ENCODE measurements around the gene PVALEF. TPM values are rescaled to one million over a fixed set of nuclear protein-coding genes. Genes with fewer than 3 reads are reported as not detected.

The PVALEF gene
- polyA plus RNA-seq, 1 of the 3 experiments (the other 2 are of a cell fraction) = not detected

DNA sequence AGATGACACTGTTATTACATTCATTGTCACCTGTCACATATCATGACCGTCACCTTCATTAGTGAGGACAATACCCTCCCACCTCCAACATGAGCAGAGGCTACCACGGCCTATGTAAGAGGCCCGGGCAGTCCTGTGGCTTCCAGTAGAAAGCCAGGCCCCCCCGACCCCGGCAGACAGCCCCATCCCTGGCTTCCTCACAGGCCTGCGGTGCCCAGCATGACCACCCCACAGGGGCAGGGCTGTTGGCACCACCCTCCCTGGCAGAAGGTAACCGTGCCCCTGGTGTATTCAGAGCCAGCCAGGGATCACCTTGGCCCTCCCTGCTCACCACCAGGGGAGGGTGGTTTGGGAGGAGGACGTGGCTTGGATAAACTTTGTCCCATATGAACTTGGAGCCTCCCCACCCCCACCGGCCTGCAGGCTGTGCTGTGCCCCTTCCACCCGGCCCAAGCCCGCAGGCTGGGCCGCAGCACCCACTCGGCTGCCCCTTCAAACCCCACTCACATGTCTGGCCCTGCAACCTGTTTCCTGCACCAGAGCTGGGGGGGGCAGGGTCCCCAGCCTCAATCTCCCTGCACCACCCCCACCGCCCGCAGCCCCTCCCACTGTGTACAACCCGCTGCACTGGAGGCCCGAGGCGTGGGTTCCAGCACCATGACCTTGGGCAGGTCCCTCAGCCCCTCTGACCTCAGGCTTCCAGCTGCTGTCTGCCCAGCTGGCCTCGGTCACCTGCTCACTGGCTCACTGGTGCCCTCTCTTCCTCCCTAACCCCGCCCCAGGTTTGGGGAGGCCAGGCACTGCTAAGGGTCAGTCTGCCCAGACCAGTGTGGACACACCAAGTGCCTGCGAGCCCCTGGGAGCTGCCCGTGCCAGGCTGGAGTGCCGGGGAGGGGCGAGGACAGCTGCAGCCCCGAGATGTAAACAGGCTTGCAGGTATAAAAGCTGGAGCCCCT lies 13.1 kb downstream of the PVALEF start:
- Histone ChIP-seq H3K27ac (ENCODE audit: low read depth in 2 of 2, low read length in 1 of 2) (no peak overlapping the region), H3K4me1 (ENCODE audit: control insufficient read depth in 1 of 2, insufficient read depth in 2 of 2, low read depth in 1 of 2, low read length in 1 of 2) (peaks cover 0 to 6% of the 10 kb centered on the region in 2 experiments; a peak in 1 of 4 replicates), H4K20me1 (ENCODE audit: insufficient read depth) (no peaks in the 10 kb centered on the region), H3K9me3 (0 out of 2 replicates have a peak, but pooled peaks cover 7% of the 10 kb centered on the region), H2AFZ (ENCODE audit: low read depth) (no peak overlapping the region), H3K4me3 (ENCODE audit: low read depth in 2 of 2, low read length in 1 of 2) (no peak overlapping the region), H3K36me3 (replicated peaks in 1 of 2; ENCODE audit: control insufficient read depth in 1 of 2, insufficient read depth in 2 of 2, low read length in 1 of 2) (no peaks in the 10 kb centered on the region), H3K9me2 (no peaks in the 10 kb centered on the region), H3K9ac (no peak overlapping the region), H3K4me2 (no peak overlapping the region), H3K79me2 (ENCODE audit: insufficient read depth) (no peaks in the 10 kb centered on the region), H3K27me3 (ENCODE audit: insufficient read depth) (no peaks in the 10 kb centered on the region), H3F3A (replicated peaks; ENCODE audit: insufficient read depth) (peaks cover 3% of the 10 kb centered on the region)
- 79% methylated on average over 23 of the region's 25 CpGs for WGBS (ENCODE audit: low lambda C conversion rate)
- TF ChIP-seq, protein P1, sequence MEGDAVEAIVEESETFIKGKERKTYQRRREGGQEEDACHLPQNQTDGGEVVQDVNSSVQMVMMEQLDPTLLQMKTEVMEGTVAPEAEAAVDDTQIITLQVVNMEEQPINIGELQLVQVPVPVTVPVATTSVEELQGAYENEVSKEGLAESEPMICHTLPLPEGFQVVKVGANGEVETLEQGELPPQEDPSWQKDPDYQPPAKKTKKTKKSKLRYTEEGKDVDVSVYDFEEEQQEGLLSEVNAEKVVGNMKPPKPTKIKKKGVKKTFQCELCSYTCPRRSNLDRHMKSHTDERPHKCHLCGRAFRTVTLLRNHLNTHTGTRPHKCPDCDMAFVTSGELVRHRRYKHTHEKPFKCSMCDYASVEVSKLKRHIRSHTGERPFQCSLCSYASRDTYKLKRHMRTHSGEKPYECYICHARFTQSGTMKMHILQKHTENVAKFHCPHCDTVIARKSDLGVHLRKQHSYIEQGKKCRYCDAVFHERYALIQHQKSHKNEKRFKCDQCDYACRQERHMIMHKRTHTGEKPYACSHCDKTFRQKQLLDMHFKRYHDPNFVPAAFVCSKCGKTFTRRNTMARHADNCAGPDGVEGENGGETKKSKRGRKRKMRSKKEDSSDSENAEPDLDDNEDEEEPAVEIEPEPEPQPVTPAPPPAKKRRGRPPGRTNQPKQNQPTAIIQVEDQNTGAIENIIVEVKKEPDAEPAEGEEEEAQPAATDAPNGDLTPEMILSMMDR (IDR thresholded peaks at IDR 0.05) = no peak
- TF ChIP-seq FOXM1 (IDR thresholded peaks at IDR 0.05; ENCODE audit: low read depth) (no peak), TAF1 (IDR thresholded peaks at IDR 0.05; ENCODE audit: borderline replicate concordance, low read depth, low read length) (no peak), SIN3A (IDR thresholded peaks at IDR 0.05; ENCODE audit: borderline replicate concordance, low read depth, low read length) (no peak), MEF2A (IDR thresholded peaks at IDR 0.05; ENCODE audit: borderline replicate concordance, low read depth) (no peak), EZH2phosphoT487 (IDR thresholded peaks at IDR 0.05; ENCODE audit: borderline replicate concordance, low read depth) (no peak), YY1 (IDR thresholded peaks at IDR 0.05; ENCODE audit: low read depth) (no peak), TCF12 (IDR thresholded peaks at IDR 0.05) (no peak), GATA2 (CRISPR knock-in tag; IDR thresholded peaks at IDR 0.05) (no peak), NRF1 (IDR thresholded peaks at IDR 0.05; ENCODE audit: low read depth, low read length) (no peak), POLR2AphosphoS5 (IDR thresholded peaks at IDR 0.05; ENCODE audit: low read depth, low read length) (no peak), GABPA (IDR thresholded peaks at IDR 0.05; ENCODE audit: low read depth) (no peak), EP300 (IDR thresholded peaks at IDR 0.05; ENCODE audit: borderline replicate concordance in 1 of 2, low read depth in 1 of 2, low read length in 1 of 2) (no peak), CHD2 (IDR thresholded peaks at IDR 0.05; ENCODE audit: low read length, partially characterized antibody) (no peak), FOSL2 (IDR thresholded peaks at IDR 0.05; ENCODE audit: borderline replicate concordance, low read depth) (no peak)
- TF ChIP-seq, protein P2, sequence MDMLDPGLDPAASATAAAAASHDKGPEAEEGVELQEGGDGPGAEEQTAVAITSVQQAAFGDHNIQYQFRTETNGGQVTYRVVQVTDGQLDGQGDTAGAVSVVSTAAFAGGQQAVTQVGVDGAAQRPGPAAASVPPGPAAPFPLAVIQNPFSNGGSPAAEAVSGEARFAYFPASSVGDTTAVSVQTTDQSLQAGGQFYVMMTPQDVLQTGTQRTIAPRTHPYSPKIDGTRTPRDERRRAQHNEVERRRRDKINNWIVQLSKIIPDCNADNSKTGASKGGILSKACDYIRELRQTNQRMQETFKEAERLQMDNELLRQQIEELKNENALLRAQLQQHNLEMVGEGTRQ (IDR thresholded peaks at IDR 0.05; ENCODE audit: borderline replicate concordance, low read depth, low read length) = no peak
- TF ChIP-seq, protein P3, sequence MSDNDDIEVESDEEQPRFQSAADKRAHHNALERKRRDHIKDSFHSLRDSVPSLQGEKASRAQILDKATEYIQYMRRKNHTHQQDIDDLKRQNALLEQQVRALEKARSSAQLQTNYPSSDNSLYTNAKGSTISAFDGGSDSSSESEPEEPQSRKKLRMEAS (IDR thresholded peaks at IDR 0.05; ENCODE audit: low read depth) = no peak
- TF ChIP-seq, protein P4, sequence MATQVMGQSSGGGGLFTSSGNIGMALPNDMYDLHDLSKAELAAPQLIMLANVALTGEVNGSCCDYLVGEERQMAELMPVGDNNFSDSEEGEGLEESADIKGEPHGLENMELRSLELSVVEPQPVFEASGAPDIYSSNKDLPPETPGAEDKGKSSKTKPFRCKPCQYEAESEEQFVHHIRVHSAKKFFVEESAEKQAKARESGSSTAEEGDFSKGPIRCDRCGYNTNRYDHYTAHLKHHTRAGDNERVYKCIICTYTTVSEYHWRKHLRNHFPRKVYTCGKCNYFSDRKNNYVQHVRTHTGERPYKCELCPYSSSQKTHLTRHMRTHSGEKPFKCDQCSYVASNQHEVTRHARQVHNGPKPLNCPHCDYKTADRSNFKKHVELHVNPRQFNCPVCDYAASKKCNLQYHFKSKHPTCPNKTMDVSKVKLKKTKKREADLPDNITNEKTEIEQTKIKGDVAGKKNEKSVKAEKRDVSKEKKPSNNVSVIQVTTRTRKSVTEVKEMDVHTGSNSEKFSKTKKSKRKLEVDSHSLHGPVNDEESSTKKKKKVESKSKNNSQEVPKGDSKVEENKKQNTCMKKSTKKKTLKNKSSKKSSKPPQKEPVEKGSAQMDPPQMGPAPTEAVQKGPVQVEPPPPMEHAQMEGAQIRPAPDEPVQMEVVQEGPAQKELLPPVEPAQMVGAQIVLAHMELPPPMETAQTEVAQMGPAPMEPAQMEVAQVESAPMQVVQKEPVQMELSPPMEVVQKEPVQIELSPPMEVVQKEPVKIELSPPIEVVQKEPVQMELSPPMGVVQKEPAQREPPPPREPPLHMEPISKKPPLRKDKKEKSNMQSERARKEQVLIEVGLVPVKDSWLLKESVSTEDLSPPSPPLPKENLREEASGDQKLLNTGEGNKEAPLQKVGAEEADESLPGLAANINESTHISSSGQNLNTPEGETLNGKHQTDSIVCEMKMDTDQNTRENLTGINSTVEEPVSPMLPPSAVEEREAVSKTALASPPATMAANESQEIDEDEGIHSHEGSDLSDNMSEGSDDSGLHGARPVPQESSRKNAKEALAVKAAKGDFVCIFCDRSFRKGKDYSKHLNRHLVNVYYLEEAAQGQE (IDR thresholded peaks at IDR 0.05; ENCODE audit: low read depth, low read length) = no peak
- TF ChIP-seq, protein P5, sequence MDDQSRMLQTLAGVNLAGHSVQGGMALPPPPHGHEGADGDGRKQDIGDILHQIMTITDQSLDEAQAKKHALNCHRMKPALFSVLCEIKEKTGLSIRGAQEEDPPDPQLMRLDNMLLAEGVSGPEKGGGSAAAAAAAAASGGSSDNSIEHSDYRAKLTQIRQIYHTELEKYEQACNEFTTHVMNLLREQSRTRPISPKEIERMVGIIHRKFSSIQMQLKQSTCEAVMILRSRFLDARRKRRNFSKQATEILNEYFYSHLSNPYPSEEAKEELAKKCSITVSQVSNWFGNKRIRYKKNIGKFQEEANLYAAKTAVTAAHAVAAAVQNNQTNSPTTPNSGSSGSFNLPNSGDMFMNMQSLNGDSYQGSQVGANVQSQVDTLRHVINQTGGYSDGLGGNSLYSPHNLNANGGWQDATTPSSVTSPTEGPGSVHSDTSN (IDR thresholded peaks at IDR 0.05) = no peak
- ChIA-PET POLR2A (interaction anchor here (1.0 to 1.5 kb wide), 2 partner anchors 10 to 11 kb away, joined by 4 to 5 read pairs; no protein-coding TSS in a partner anchor), CTCF (interaction anchor here (1.2 to 3.6 kb wide), 6 partner anchors 22 to 155 kb away, joined by 3 to 18 read pairs (median 8); no protein-coding TSS in a partner anchor)
- DNase-seq = no peak
